Mucosa of descending colon (tissue), 3 donors: Measurements from ENCODE around the gene C2orf92. TPM values are rescaled to one million over a fixed set of nuclear protein-coding genes. Genes with fewer than 3 reads are reported as not detected.

Experiments used
- ATAC-seq: fragments of 200-7000 bp; cut with Tn5 transposase; one replicate; pipeline ENCODE4 v1.9.1; 2020; ENCODE audit warnings: mild to moderate bottlenecking, moderate library complexity
- DNase-seq, 3 donors: peaks; one replicate each; pipeline ENCODE4 v3.0.0-alpha.2; 2020
- H3K36me3 ChIP-seq: fragments of 200-600 bp; one replicate; pipeline ENCODE4 v1.8.0; 2021; ENCODE audit warnings: low read depth, mild to moderate bottlenecking
- H3K4me1 ChIP-seq: fragments of 200-600 bp; one replicate; pipeline ENCODE4 v1.8.0; 2021; ENCODE audit warnings: low read depth, mild to moderate bottlenecking
- H3K4me3 ChIP-seq: fragments of 200-600 bp; one replicate; pipeline ENCODE4 v1.8.0; 2021; ENCODE audit warnings: mild to moderate bottlenecking
- H3K9me3 ChIP-seq: fragments of 200-600 bp; one replicate; pipeline ENCODE4 v1.8.0; 2021; ENCODE audit warnings: mild to moderate bottlenecking
- CTCF ChIP-seq: fragments of 200-600 bp; IDR thresholded peaks from one replicate; pipeline ENCODE4 v1.8.0; 2022; ENCODE audit warnings: antibody characterized with exemption, mild to moderate bottlenecking
- intact Hi-C, 2 donors: fragments of 100-400 bp; cut with DNase I in 1 of 2; cut with micrococcal nuclease in 1 of 2; formaldehyde crosslinking; loops; one replicate each; pipeline versions ENCODE4 v1.11.0 to v1.11.1; 2022; cut with DNase I, micrococcal nuclease
- total RNA-seq, 3 donors: library from RNA; stranded (reverse); fragmentation: NEBNext Ultra II Directional in 2 of 3; extraction: Animal tissue kit (Norgen Biotek cat#: 25700) in 2 of 3; gene quantifications; one replicate each; pipeline versions ENCODE4 v1.2.1 to v1.2.4, GENCODE V29; 2021 to 2023
- donor health status: DM: no; HTN: no; CAD: no; lungs with moderate emphysema.
- donor health status: DM: no; HTN: no; CAD: no.
- donor health status: DM: no; HTN: yes; CAD: no.

Gene C2orf92
- total RNA-seq, 3 donors from 2014 or later = 8.7 to 12.5 (median 11.7) TPM

GRCh38 chr2:97728091-97728731 is 58.7 kb downstream of the C2orf92 start:
- intact Hi-C loops = no loop called here
- peak; percentile 58 for ATAC-seq
- TF ChIP-seq CTCF = no peak

GRCh38 chr2:97730245-97730644 is 60.7 kb downstream of the C2orf92 start:
- DNase-seq = no peak
- intact Hi-C loops = no loop called here
- peaks cover 5% of the 10 kb centered on the region for H3K9me3 ChIP-seq
- no peak for ATAC-seq
- H3K36me3 ChIP-seq = no peaks in the 10 kb centered on the region
- H3K4me3 ChIP-seq = no peak overlapping the region
- TF ChIP-seq CTCF = no peak
- H3K4me1 ChIP-seq = no peaks in the 10 kb centered on the region

More at GRCh38 chr2:97728091-97728731, 58.7 kb downstream of the C2orf92 start:
- DNase-seq = no peak
- peaks cover 5% of the 10 kb centered on the region for H3K9me3 ChIP-seq
- no peaks in the 10 kb centered on the region for H3K36me3 ChIP-seq
- H3K4me3 ChIP-seq = no peak overlapping the region
- H3K4me1 ChIP-seq = no peaks in the 10 kb centered on the region

- H3K36me3 ChIP-seq = no peaks in the 10 kb centered on the region
- no peak overlapping the region for H3K4me3 ChIP-seq
- DNase-seq = no peak
- peaks cover 5% of the 10 kb centered on the region for H3K9me3 ChIP-seq
- H3K4me1 ChIP-seq = no peaks in the 10 kb centered on the region
- ATAC-seq = no peak
- intact Hi-C loops = no loop called here
- no peak for TF ChIP-seq CTCF
These were observed 61.9 kb downstream of the C2orf92 start for GRCh38 chr2:97731274-97732020.

- H3K4me3 ChIP-seq = no peak overlapping the region
- ATAC-seq = no peak
- intact Hi-C loops = no loop called here
- H3K9me3 ChIP-seq = peaks cover 5% of the 10 kb centered on the region
- no peak for TF ChIP-seq CTCF
- no peak for DNase-seq
- no peaks in the 10 kb centered on the region for H3K36me3 ChIP-seq
- no peaks in the 10 kb centered on the region for H3K4me1 ChIP-seq
These were observed 63.2 kb downstream of the C2orf92 start for GRCh38 chr2:97732436-97733340.

GRCh38 chr2:97733341-97734035 is 64.0 kb downstream of the C2orf92 start:
- H3K9me3 ChIP-seq = peaks cover 5% of the 10 kb centered on the region
- no peak overlapping the region for H3K4me3 ChIP-seq
- H3K36me3 ChIP-seq = no peaks in the 10 kb centered on the region
- intact Hi-C loops = no loop called here
- no peak for DNase-seq
- no peak for TF ChIP-seq CTCF
- no peak for ATAC-seq
- H3K4me1 ChIP-seq = no peaks in the 10 kb centered on the region
